Neural cell (in vitro differentiated cells): ENCODE measurements around the gene SDCBP2. TPM values are rescaled to one million over a fixed set of nuclear protein-coding genes. Genes with fewer than 3 reads are reported as not detected.

Experiments used
- H2AFZ ChIP-seq: fragments of 200-600, 300-800 bp; sonication (generic), shearing (Covaris generic); 2 replicates; pipeline ENCODE4 v1.6.0; 2014; ENCODE audit warnings: low read depth, mild to moderate bottlenecking, antibody characterized with exemption, low read length, moderate library complexity
- H3F3A ChIP-seq: fragments of 200-600 bp; shearing (Covaris generic); 2 replicates; pipeline ENCODE4 v1.6.1; 2016; ENCODE audit warnings: mild to moderate bottlenecking, moderate library complexity, mixed read lengths, antibody characterized with exemption, low read length; ENCODE audit not compliant: insufficient read depth, poor library complexity, severe bottlenecking
- H3K27ac ChIP-seq: fragments of 200-600, 300-800 bp; sonication (generic), shearing (Covaris generic); 2 replicates; pipeline ENCODE4 v1.5.1; 2014; ENCODE audit warnings: mild to moderate bottlenecking, low read length, moderate library complexity
- H3K27me3 ChIP-seq: fragments of 300-800, 200-600 bp; sonication (generic), shearing (Covaris generic); 2 replicates; pipeline ENCODE4 v1.6.0; 2014; ENCODE audit warnings: mild to moderate bottlenecking, low read depth, low read length, moderate library complexity; ENCODE audit not compliant: insufficient read depth
- H3K36me3 ChIP-seq: fragments of 300-800, 200-600 bp; sonication (generic), shearing (Covaris generic); 2 replicates; pipeline ENCODE4 v1.5.1; 2014; ENCODE audit warnings: mild to moderate bottlenecking, antibody characterized with exemption, low read length, moderate library complexity; ENCODE audit not compliant: insufficient read depth
- H3K4me2 ChIP-seq: fragments of 300-800, 200-600 bp; sonication (generic), shearing (Covaris generic); 2 replicates; pipeline ENCODE4 v1.6.0; 2014; ENCODE audit warnings: mild to moderate bottlenecking, low read length
- H3K4me3 ChIP-seq: fragments of 300-800, 200-600 bp; sonication (generic), shearing (Covaris generic); 2 replicates; pipeline ENCODE4 v1.5.1; 2014; ENCODE audit warnings: mild to moderate bottlenecking, low read length, moderate library complexity
- H3K79me2 ChIP-seq: fragments of 200-600 bp; shearing (Covaris generic); replicated peaks from 2 replicates; pipeline ENCODE4 v1.6.0; 2014; ENCODE audit warnings: mild to moderate bottlenecking, low read length, moderate library complexity; ENCODE audit not compliant: insufficient read depth
- H3K9ac ChIP-seq: fragments of 300-800, 200-600 bp; sonication (generic), shearing (Covaris generic); 2 replicates; pipeline ENCODE4 v1.6.1; 2016; ENCODE audit warnings: mild to moderate bottlenecking, low read length, mixed read lengths
- H3K9me2 ChIP-seq: fragments of 200-600 bp; shearing (Covaris generic); 2 replicates; pipeline ENCODE4 v1.6.1; 2016; ENCODE audit warnings: mild to moderate bottlenecking, low read length, mixed read lengths; ENCODE audit not compliant: insufficient read depth
- H3K9me3 ChIP-seq: fragments of 200-600, 300-800 bp; sonication (generic), shearing (Covaris generic); 2 replicates; pipeline ENCODE4 v1.6.1; 2016; ENCODE audit warnings: mild to moderate bottlenecking, mixed run types, low read length, moderate library complexity, mixed read lengths
- H4K20me1 ChIP-seq: fragments of 200-600 bp; shearing (Covaris generic); 2 replicates; pipeline ENCODE4 v1.6.1; 2016; ENCODE audit warnings: mild to moderate bottlenecking, mixed run types; ENCODE audit not compliant: insufficient read depth
- EP300 ChIP-seq: fragments of 450-650 bp; conservative IDR thresholded peaks from 2 replicates; pipeline ENCODE4 v1.6.1; 2014; ENCODE audit warnings: antibody characterized with exemption, mild to moderate bottlenecking, moderate library complexity; ENCODE audit not compliant: poor library complexity, severe bottlenecking
- EZH2 ChIP-seq: fragments of 200-600, 300-800 bp; shearing (Covaris generic), sonication (generic); IDR thresholded peaks from 2 replicates; pipeline ENCODE4 v1.6.1; 2014; ENCODE audit warnings: antibody characterized with exemption, low read length, borderline replicate concordance, mild to moderate bottlenecking; ENCODE audit not compliant: insufficient read depth, poor library complexity, severe bottlenecking
- MXI1 ChIP-seq: fragments of 450-650 bp; conservative IDR thresholded peaks from 2 replicates; pipeline ENCODE4 v1.6.1; 2014; ENCODE audit warnings: antibody characterized with exemption, mild to moderate bottlenecking; ENCODE audit not compliant: poor library complexity, severe bottlenecking
- POLR2AphosphoS5 ChIP-seq: IDR thresholded peaks from 2 replicates; pipeline ENCODE4 v1.6.1; 2012
- RAD21 ChIP-seq: fragments of 450-650 bp; conservative IDR thresholded peaks from 2 replicates; pipeline ENCODE4 v1.6.1; 2014; ENCODE audit warnings: antibody characterized with exemption, mild to moderate bottlenecking, moderate library complexity
- SMC3 ChIP-seq: fragments of 450-650 bp; conservative IDR thresholded peaks from 2 replicates; pipeline ENCODE4 v1.6.1; 2014; ENCODE audit warnings: antibody characterized with exemption, mild to moderate bottlenecking, moderate library complexity; ENCODE audit not compliant: poor library complexity
- TAF1 ChIP-seq: IDR thresholded peaks from 2 replicates; pipeline ENCODE4 v1.6.1; 2012; ENCODE audit warnings: low read depth
- polyA plus RNA-seq: library from polyadenylated mRNA; depleted of rRNA; stranded (reverse); fragments of >200 nt; gene quantifications from 2 replicates; pipeline ENCODE4 v1.2.3, GENCODE V29; 2014
- TF ChIP-seq, protein P1 (sequence below): IDR thresholded peaks from 2 replicates; pipeline ENCODE4 v1.6.1; 2012; ENCODE audit warnings: borderline replicate concordance
- TF ChIP-seq, protein P2 (sequence below): fragments of 450-650 bp; IDR thresholded peaks from 2 replicates; pipeline ENCODE4 v1.5.1; 2014; ENCODE audit warnings: antibody characterized with exemption, mild to moderate bottlenecking, moderate library complexity; ENCODE audit not compliant: poor library complexity, severe bottlenecking

The SDCBP2 gene
- polyA plus RNA-seq, 1 donor from 2014 or later, result 5.2 TPM

DNA sequence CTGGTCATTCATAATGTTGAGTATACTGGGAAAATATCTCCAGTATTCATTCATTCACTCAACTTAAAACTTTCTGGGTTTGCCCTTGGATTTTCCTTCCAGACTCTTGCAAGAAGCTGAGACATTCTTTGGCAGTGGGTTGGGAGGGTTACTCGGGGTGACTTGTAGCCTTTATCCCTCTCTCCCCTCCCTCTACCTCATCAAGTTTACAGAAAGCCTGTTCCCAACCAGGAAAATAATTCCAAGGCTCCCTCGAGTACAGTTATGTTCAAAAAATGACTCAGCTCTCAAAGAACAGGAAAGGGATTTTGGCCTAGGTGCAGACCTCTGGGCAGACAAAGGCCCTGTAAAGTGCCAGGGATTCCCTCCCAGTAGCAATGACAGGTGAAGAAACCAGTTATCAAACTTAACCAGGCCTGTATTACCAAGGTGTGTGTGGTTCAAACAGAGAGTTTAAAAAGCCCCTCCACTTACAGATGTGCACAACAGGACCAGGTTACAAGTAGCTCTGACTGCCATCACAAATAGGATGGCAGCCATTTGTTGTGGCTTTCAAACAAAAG lies 41.7 kb upstream of the SDCBP2 start:
- Histone ChIP-seq H3K9me3 (no peaks in the 10 kb centered on the region), H3K79me2 (no peaks in the 10 kb centered on the region), H4K20me1 (no peaks in the 10 kb centered on the region), H3K36me3 (peaks cover 4% of the 10 kb centered on the region), H2AFZ (no peak overlapping the region), H3K4me2 (no peak overlapping the region), H3K27me3 (no peaks in the 10 kb centered on the region), H3K9ac (no peak overlapping the region), H3K4me3 (no peak overlapping the region), H3F3A (no peaks in the 10 kb centered on the region), H3K9me2 (no peaks in the 10 kb centered on the region), H3K27ac (no peak overlapping the region)
- TF ChIP-seq, protein P1, sequence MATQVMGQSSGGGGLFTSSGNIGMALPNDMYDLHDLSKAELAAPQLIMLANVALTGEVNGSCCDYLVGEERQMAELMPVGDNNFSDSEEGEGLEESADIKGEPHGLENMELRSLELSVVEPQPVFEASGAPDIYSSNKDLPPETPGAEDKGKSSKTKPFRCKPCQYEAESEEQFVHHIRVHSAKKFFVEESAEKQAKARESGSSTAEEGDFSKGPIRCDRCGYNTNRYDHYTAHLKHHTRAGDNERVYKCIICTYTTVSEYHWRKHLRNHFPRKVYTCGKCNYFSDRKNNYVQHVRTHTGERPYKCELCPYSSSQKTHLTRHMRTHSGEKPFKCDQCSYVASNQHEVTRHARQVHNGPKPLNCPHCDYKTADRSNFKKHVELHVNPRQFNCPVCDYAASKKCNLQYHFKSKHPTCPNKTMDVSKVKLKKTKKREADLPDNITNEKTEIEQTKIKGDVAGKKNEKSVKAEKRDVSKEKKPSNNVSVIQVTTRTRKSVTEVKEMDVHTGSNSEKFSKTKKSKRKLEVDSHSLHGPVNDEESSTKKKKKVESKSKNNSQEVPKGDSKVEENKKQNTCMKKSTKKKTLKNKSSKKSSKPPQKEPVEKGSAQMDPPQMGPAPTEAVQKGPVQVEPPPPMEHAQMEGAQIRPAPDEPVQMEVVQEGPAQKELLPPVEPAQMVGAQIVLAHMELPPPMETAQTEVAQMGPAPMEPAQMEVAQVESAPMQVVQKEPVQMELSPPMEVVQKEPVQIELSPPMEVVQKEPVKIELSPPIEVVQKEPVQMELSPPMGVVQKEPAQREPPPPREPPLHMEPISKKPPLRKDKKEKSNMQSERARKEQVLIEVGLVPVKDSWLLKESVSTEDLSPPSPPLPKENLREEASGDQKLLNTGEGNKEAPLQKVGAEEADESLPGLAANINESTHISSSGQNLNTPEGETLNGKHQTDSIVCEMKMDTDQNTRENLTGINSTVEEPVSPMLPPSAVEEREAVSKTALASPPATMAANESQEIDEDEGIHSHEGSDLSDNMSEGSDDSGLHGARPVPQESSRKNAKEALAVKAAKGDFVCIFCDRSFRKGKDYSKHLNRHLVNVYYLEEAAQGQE, result no peak
- TF ChIP-seq EP300 (no peak), POLR2AphosphoS5 (no peak), EZH2 (no peak), TAF1 (no peak), MXI1 (no peak), SMC3 (no peak), RAD21 (no peak)
- TF ChIP-seq, protein P2, sequence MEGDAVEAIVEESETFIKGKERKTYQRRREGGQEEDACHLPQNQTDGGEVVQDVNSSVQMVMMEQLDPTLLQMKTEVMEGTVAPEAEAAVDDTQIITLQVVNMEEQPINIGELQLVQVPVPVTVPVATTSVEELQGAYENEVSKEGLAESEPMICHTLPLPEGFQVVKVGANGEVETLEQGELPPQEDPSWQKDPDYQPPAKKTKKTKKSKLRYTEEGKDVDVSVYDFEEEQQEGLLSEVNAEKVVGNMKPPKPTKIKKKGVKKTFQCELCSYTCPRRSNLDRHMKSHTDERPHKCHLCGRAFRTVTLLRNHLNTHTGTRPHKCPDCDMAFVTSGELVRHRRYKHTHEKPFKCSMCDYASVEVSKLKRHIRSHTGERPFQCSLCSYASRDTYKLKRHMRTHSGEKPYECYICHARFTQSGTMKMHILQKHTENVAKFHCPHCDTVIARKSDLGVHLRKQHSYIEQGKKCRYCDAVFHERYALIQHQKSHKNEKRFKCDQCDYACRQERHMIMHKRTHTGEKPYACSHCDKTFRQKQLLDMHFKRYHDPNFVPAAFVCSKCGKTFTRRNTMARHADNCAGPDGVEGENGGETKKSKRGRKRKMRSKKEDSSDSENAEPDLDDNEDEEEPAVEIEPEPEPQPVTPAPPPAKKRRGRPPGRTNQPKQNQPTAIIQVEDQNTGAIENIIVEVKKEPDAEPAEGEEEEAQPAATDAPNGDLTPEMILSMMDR, result no peak

DNA sequence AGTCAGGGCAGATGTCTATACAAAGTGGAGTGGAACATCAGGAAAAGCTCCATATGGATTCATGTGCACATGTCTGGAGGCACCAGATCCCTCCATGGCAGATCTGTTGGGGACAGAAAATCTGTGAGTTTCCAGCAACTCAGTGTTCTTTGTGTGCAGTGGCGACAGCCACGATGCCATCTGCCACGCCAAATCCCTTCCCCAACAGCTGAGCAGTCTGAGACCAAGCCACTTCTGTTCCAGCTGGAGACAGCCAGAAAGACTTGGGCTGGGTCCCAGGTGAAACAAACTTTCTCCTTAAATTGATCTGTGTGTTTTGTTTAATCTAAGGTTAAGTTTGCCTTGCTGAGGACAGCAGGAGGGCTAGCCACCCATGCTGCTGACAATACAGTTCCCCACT lies 41.0 kb upstream of the SDCBP2 start:
- no peak overlapping the region for H3K4me2 ChIP-seq
- H3K9me2 ChIP-seq, result no peaks in the 10 kb centered on the region
- H2AFZ ChIP-seq, result no peak overlapping the region
- peaks cover 4% of the 10 kb centered on the region for H3K36me3 ChIP-seq
- H3K27ac ChIP-seq, result no peak overlapping the region
- H3K79me2 ChIP-seq, result no peaks in the 10 kb centered on the region
- H3K4me3 ChIP-seq, result no peak overlapping the region
- no peak overlapping the region for H3K9ac ChIP-seq
- H3K27me3 ChIP-seq, result no peaks in the 10 kb centered on the region
- TF ChIP-seq, protein P1, result no peak
- TF ChIP-seq SMC3 (no peak), TAF1 (no peak), RAD21 (no peak), MXI1 (no peak), EP300 (no peak), EZH2 (no peak), POLR2AphosphoS5 (no peak)
- TF ChIP-seq, protein P2, result no peak
- no peaks in the 10 kb centered on the region for H4K20me1 ChIP-seq
- no peaks in the 10 kb centered on the region for H3K9me3 ChIP-seq
- H3F3A ChIP-seq, result no peaks in the 10 kb centered on the region
